CD14-positive monocyte (primary cell): ENCODE data around the gene AFF3. TPM values are rescaled to one million over a fixed set of nuclear protein-coding genes. Genes with fewer than 3 reads are reported as not detected.

Experiments
- DNase-seq, 3 donors: peaks; one replicate each; pipeline ENCODE4 v3.0.0-alpha.2; 2011 to 2022
- H2AFZ ChIP-seq: 2 replicates; pipeline ENCODE4 v1.6.0; 2012; ENCODE audit warnings: mild to moderate bottlenecking, low read depth, low read length, inconsistent platforms; ENCODE audit not compliant: insufficient read depth, poor library complexity, severe bottlenecking
- H3K27ac ChIP-seq, 2 donors: 1 replicate in 1 of 2; 2 replicates in 1 of 2; pipeline ENCODE4 v1.5.1; 2012 to 2013; ENCODE audit warnings: low read length in 2 of 2, control low read depth in 1 of 2, inconsistent platforms in 1 of 2, low read depth in 1 of 2, mild to moderate bottlenecking in 1 of 2
- H3K27me3 ChIP-seq, 2 donors: one replicate each; pipeline versions ENCODE4 v1.6.0 to v1.6.1; 2011 to 2013; ENCODE audit warnings: low read length in 2 of 2; ENCODE audit not compliant: control insufficient read depth in 2 of 2, insufficient read depth in 2 of 2
- H3K36me3 ChIP-seq, 2 donors: replicated peaks in 1 of 2; 1 replicate in 1 of 2; 2 replicates in 1 of 2; pipeline versions ENCODE4 v1.5.1 to v1.6.1; 2012 to 2013; ENCODE audit warnings: low read length in 2 of 2, control low read depth in 1 of 2, inconsistent platforms in 1 of 2, mild to moderate bottlenecking in 1 of 2; ENCODE audit not compliant: insufficient read depth in 2 of 2, control insufficient read depth in 1 of 2
- H3K4me1 ChIP-seq, 2 donors: 1 replicate in 1 of 2; 2 replicates in 1 of 2; pipeline versions ENCODE4 v1.5.1 to v1.6.1; 2012 to 2013; ENCODE audit warnings: low read length in 2 of 2, control low read depth in 1 of 2, inconsistent platforms in 1 of 2, mild to moderate bottlenecking in 1 of 2, moderate library complexity in 1 of 2; ENCODE audit not compliant: insufficient read depth in 2 of 2, control insufficient read depth in 1 of 2
- H3K4me2 ChIP-seq: replicated peaks from 2 replicates; pipeline ENCODE3; 2012; ENCODE audit warnings: low read length, moderate library complexity, mild to moderate bottlenecking; ENCODE audit not compliant: poor library complexity, severe bottlenecking; ENCODE audit errors: extremely low read depth
- H3K4me3 ChIP-seq, 3 experiments: fragments of 200-600 bp in 1 of 3; sonication (generic) in 1 of 3; replicated peaks in 1 of 3; 1 replicate in 2 of 3; 2 replicates in 1 of 3; pipeline ENCODE4 v1.5.1; 2011 to 2013; ENCODE audit warnings: low read length in 3 of 3, mild to moderate bottlenecking in 3 of 3, control low read depth in 2 of 3, low read depth in 2 of 3, inconsistent platforms in 1 of 3, moderate library complexity in 1 of 3
- H3K79me2 ChIP-seq: 2 replicates; pipeline ENCODE4 v1.6.0; 2012; ENCODE audit warnings: mild to moderate bottlenecking, control low read depth, inconsistent platforms, low read length, moderate library complexity; ENCODE audit not compliant: insufficient read depth
- H3K9ac ChIP-seq: 2 replicates; pipeline ENCODE4 v1.6.0; 2017; ENCODE audit warnings: low read length, mild to moderate bottlenecking; ENCODE audit not compliant: insufficient read depth, poor library complexity, severe bottlenecking
- H3K9me3 ChIP-seq, 2 donors: replicated peaks in 1 of 2; 1 replicate in 1 of 2; 2 replicates in 1 of 2; pipeline versions ENCODE4 v1.5.1 to v1.6.1; 2012 to 2013; ENCODE audit warnings: low read length in 2 of 2, control low read depth in 1 of 2; ENCODE audit not compliant: control insufficient read depth in 1 of 2, insufficient read depth in 1 of 2
- H4K20me1 ChIP-seq: 2 replicates; pipeline ENCODE4 v1.6.0; 2012; ENCODE audit warnings: mild to moderate bottlenecking, low read length, control low read depth, moderate library complexity; ENCODE audit not compliant: insufficient read depth
- H3K27ac Mint-ChIP-seq, 7 donors: one replicate each; pipeline ENCODE4 v1.8.0; 2020; ENCODE audit warnings: mild to moderate bottlenecking in 7 of 7, mixed read lengths in 7 of 7, moderate library complexity in 6 of 7, inconsistent platforms in 2 of 7
- H3K27me3 Mint-ChIP-seq, 3 donors: one replicate each; pipeline ENCODE4 v1.8.0; 2021 to 2022; ENCODE audit warnings: low read depth in 3 of 3, mild to moderate bottlenecking in 3 of 3, mixed read lengths in 3 of 3, moderate library complexity in 3 of 3, inconsistent platforms in 1 of 3
- H3K36me3 Mint-ChIP-seq, 2 donors: one replicate each; pipeline ENCODE4 v1.8.0; 2020; ENCODE audit warnings: mixed read lengths in 2 of 2, inconsistent platforms in 1 of 2, mild to moderate bottlenecking in 1 of 2
- H3K4me1 Mint-ChIP-seq: one replicate; pipeline ENCODE4 v1.8.0; 2020; ENCODE audit warnings: mild to moderate bottlenecking, mixed read lengths
- H3K4me3 Mint-ChIP-seq, 2 donors: one replicate each; pipeline ENCODE4 v1.8.0; 2020; ENCODE audit warnings: mild to moderate bottlenecking in 2 of 2, mixed read lengths in 2 of 2, moderate library complexity in 1 of 2
- H3K9me3 Mint-ChIP-seq, 7 donors: one replicate each; pipeline ENCODE4 v1.8.0; 2020 to 2022; ENCODE audit warnings: mixed read lengths in 7 of 7, mild to moderate bottlenecking in 6 of 7, moderate library complexity in 6 of 7, inconsistent platforms in 2 of 7
- CTCF ChIP-seq: fragments of 200-600 bp; IDR thresholded peaks from one replicate; pipeline ENCODE4 v1.8.0; 2022; ENCODE audit warnings: antibody characterized with exemption, mild to moderate bottlenecking
- WGBS: methylation state at CpG from one replicate; pipeline ENCODE4 v1.1.5; 2013; ENCODE audit warnings: missing lambda C conversion rate; ENCODE audit not compliant: insufficient coverage; 5-methylcytosine and 5-hydroxymethylcytosine counted together
- intact Hi-C, 2 donors: fragments of 100-400 bp; cut with micrococcal nuclease; formaldehyde crosslinking; loops; one replicate each; pipeline versions ENCODE4 v1.15.0 to v1.15.1; 2023
- polyA plus RNA-seq, 3 donors: library from polyadenylated mRNA; depleted of rRNA in 1 of 3; unstranded in 2 of 3; stranded (reverse) in 1 of 3; fragments of 300-500 nt in 2 of 3; fragments of >200 nt in 1 of 3; fragmentation: Illumina TruSeq in 2 of 3; gene quantifications; 1 replicate in 2 of 3; 2 replicates in 1 of 3; pipeline ENCODE4 v1.2.3, GENCODE V29; 2012 to 2021

Gene AFF3
- polyA plus RNA-seq, 3 donors, result 0.17 to 4.1 (median 0.49) TPM

GRCh38 chr2:99694331-99694730 is 448.1 kb downstream of the AFF3 start:
- Mint-ChIP-seq H3K27ac (no peak overlapping the region), H3K9me3 (peaks cover 0 to 2% (median 0%) of the 10 kb centered on the region in 7 donors), H3K27me3 (no peaks in the 10 kb centered on the region), H3K4me3 (no peak overlapping the region), H3K4me1 (peaks cover 27% of the 10 kb centered on the region), H3K36me3 (peaks cover 0 to 2% of the 10 kb centered on the region in 2 donors)
- H3K4me3 ChIP-seq, result no peak overlapping the region
- no peak for TF ChIP-seq CTCF
- no peaks in the 10 kb centered on the region for H3K9me3 ChIP-seq
- H3K36me3 ChIP-seq, result no peaks in the 10 kb centered on the region
- H2AFZ ChIP-seq, result no peak overlapping the region
- 100% methylated on average over 1 of the region's 7 CpGs for WGBS
- no peaks in the 10 kb centered on the region for H4K20me1 ChIP-seq
- H3K79me2 ChIP-seq, result no peaks in the 10 kb centered on the region
- no peak overlapping the region for H3K27ac ChIP-seq
- no peaks in the 10 kb centered on the region for H3K27me3 ChIP-seq
- intact Hi-C loops, result no loop called here
- no peak for DNase-seq
- H3K4me2 ChIP-seq, result no peak overlapping the region
- H3K9ac ChIP-seq, result no peak overlapping the region
- H3K4me1 ChIP-seq, result peaks cover 13 to 19% of the 10 kb centered on the region in 2 donors

- intact Hi-C loops, result no loop called here
- H3K36me3 ChIP-seq, result no peaks in the 10 kb centered on the region
- H4K20me1 ChIP-seq, result no peaks in the 10 kb centered on the region
- no peak overlapping the region for H2AFZ ChIP-seq
- H3K9ac ChIP-seq, result no peak overlapping the region
- Mint-ChIP-seq H3K27me3 (no peaks in the 10 kb centered on the region), H3K27ac (peak overlapping the region in 2 of 7 donors; percentile 0 to 43), H3K9me3 (peaks cover 0 to 2% (median 0%) of the 10 kb centered on the region in 7 donors), H3K4me3 (no peak overlapping the region), H3K36me3 (peaks cover 0 to 2% of the 10 kb centered on the region in 2 donors), H3K4me1 (peaks cover 32% of the 10 kb centered on the region)
- no peaks in the 10 kb centered on the region for H3K9me3 ChIP-seq
- TF ChIP-seq CTCF, result no peak
- no CpG with 5 or more reads among the region's 1 CpG for WGBS
- peaks cover 13 to 19% of the 10 kb centered on the region in 2 donors for H3K4me1 ChIP-seq
- no peaks in the 10 kb centered on the region for H3K79me2 ChIP-seq
- H3K4me2 ChIP-seq, result no peak overlapping the region
- H3K27ac ChIP-seq, result no peak overlapping the region
- H3K4me3 ChIP-seq, result no peak overlapping the region
- no peaks in the 10 kb centered on the region for H3K27me3 ChIP-seq
- no peak for DNase-seq
Observed at GRCh38 chr2:99692785-99693184, 449.6 kb downstream of the AFF3 start.
